Muscle of leg (tissue), 11 donors: Measurements from ENCODE around the gene PIGP. TPM values are rescaled to one million over a fixed set of nuclear protein-coding genes. Genes with fewer than 3 reads are reported as not detected.

Experiments used
- DNase-seq: peaks from one replicate; pipeline ENCODE4 v3.0.0; 2013
- H3K27ac ChIP-seq: one replicate; pipeline ENCODE4 v1.5.1; 2013; ENCODE audit warnings: mild to moderate bottlenecking, low read length, control low read depth
- H3K27me3 ChIP-seq: one replicate; pipeline ENCODE4 v1.6.1; 2013; ENCODE audit warnings: low read length; ENCODE audit not compliant: control insufficient read depth, insufficient read depth
- H3K36me3 ChIP-seq: one replicate; pipeline ENCODE4 v1.6.1; 2013; ENCODE audit warnings: low read length; ENCODE audit not compliant: control insufficient read depth, insufficient read depth
- H3K4me1 ChIP-seq: one replicate; pipeline ENCODE4 v1.6.1; 2013; ENCODE audit warnings: low read length; ENCODE audit not compliant: control insufficient read depth, insufficient read depth
- H3K4me3 ChIP-seq: one replicate; pipeline ENCODE4 v1.5.1; 2013; ENCODE audit warnings: low read length, control low read depth
- H3K9me3 ChIP-seq: replicated peaks from 2 replicates; pipeline ENCODE4 v1.6.1; 2013; ENCODE audit warnings: low read depth, low read length; ENCODE audit not compliant: control insufficient read depth
- WGBS: methylation state at CpG from one replicate; pipeline ENCODE4 v1.1.5; 2013; ENCODE audit warnings: missing lambda C conversion rate; ENCODE audit not compliant: insufficient coverage; 5-methylcytosine and 5-hydroxymethylcytosine counted together
- polyA plus RNA-seq, 8 donors: library from polyadenylated mRNA; unstranded; fragments of 120-200 nt; gene quantifications; one replicate each; pipeline versions ENCODE4 v1.2.1 to v1.2.3, GENCODE V29; 2013; ENCODE audit warnings: inconsistent platforms in 1 of 8, low replicate concordance in 1 of 8; ENCODE audit not compliant: insufficient read length in 8 of 8, insufficient read depth in 1 of 8
- total RNA-seq: library from RNA; stranded (reverse); fragments of 120-200 nt; gene quantifications from one replicate; pipeline ENCODE4 v1.2.4, GENCODE V29; 2013

PIGP gene
- total and polyA plus RNA-seq, 9 donors = 17.7 to 36.7 (median 23.8) TPM

GRCh38 chr21:37065561-37066177 lies 7.2 kb downstream of the PIGP start:
- Histone ChIP-seq H3K9me3 (no peaks in the 10 kb centered on the region), H3K4me3 (no peak overlapping the region), H3K36me3 (peaks cover 13% of the 10 kb centered on the region), H3K27ac (no peak overlapping the region), H3K4me1 (peaks cover 4% of the 10 kb centered on the region), H3K27me3 (no peaks in the 10 kb centered on the region)
- WGBS = no CpG with 5 or more reads among the region's 9 CpGs
- no peak for DNase-seq

GRCh38 chr21:37064841-37065240 lies 8.0 kb downstream of the PIGP start:
- Histone ChIP-seq H3K36me3 (peaks cover 11% of the 10 kb centered on the region), H3K27ac (no peak overlapping the region), H3K9me3 (no peaks in the 10 kb centered on the region), H3K27me3 (no peaks in the 10 kb centered on the region), H3K4me3 (no peak overlapping the region), H3K4me1 (peaks cover 12% of the 10 kb centered on the region)
- DNase-seq = no peak

- Histone ChIP-seq H3K9me3 (no peaks in the 10 kb centered on the region), H3K36me3 (peaks cover 5% of the 10 kb centered on the region), H3K27ac (no peak overlapping the region), H3K4me1 (peaks cover 14% of the 10 kb centered on the region), H3K27me3 (no peaks in the 10 kb centered on the region), H3K4me3 (no peak overlapping the region)
- WGBS = no CpG with 5 or more reads among the region's 1 CpG
- no peak for DNase-seq
These were observed 9.4 kb downstream of the PIGP start for GRCh38 chr21:37063433-37063832.

GRCh38 chr21:37062593-37062935 lies 10.3 kb downstream of the PIGP start:
- 85% methylated on average over 4 of the region's 6 CpGs for WGBS
- no peak for DNase-seq
- H3K9me3 ChIP-seq = no peaks in the 10 kb centered on the region
- H3K4me3 ChIP-seq = no peak overlapping the region
- peaks cover 2% of the 10 kb centered on the region for H3K36me3 ChIP-seq
- H3K4me1 ChIP-seq = peaks cover 15% of the 10 kb centered on the region
- H3K27ac ChIP-seq = no peak overlapping the region
- no peaks in the 10 kb centered on the region for H3K27me3 ChIP-seq

GRCh38 chr21:37061926-37062592 lies 10.8 kb downstream of the PIGP start:
- no peak overlapping the region for H3K4me3 ChIP-seq
- WGBS = no CpG with 5 or more reads among the region's 7 CpGs
- no peak for DNase-seq
- H3K4me1 ChIP-seq = peaks cover 15% of the 10 kb centered on the region
- H3K27ac ChIP-seq = no peak overlapping the region
- no peaks in the 10 kb centered on the region for H3K9me3 ChIP-seq
- no peaks in the 10 kb centered on the region for H3K27me3 ChIP-seq
- peaks cover 2% of the 10 kb centered on the region for H3K36me3 ChIP-seq

GRCh38 chr21:37060296-37060695 lies 12.6 kb downstream of the PIGP start:
- WGBS = 57% methylated on average over 1 of the region's 1 CpG
- H3K27ac ChIP-seq = peak overlapping the region; percentile 88
- H3K4me3 ChIP-seq = no peak overlapping the region
- H3K4me1 ChIP-seq = peaks cover 15% of the 10 kb centered on the region
- peak; percentile 91 for DNase-seq
- no peaks in the 10 kb centered on the region for H3K27me3 ChIP-seq
- H3K36me3 ChIP-seq = peaks cover 2% of the 10 kb centered on the region
- no peaks in the 10 kb centered on the region for H3K9me3 ChIP-seq

- no peak overlapping the region for H3K4me3 ChIP-seq
- H3K27me3 ChIP-seq = no peaks in the 10 kb centered on the region
- peaks cover 15% of the 10 kb centered on the region for H3K4me1 ChIP-seq
- H3K27ac ChIP-seq = no peak overlapping the region
- DNase-seq = no peak
- WGBS = 55% methylated on average over 2 of the region's 5 CpGs
- H3K36me3 ChIP-seq = no peaks in the 10 kb centered on the region
- H3K9me3 ChIP-seq = no peaks in the 10 kb centered on the region
These were observed 13.7 kb downstream of the PIGP start for GRCh38 chr21:37059181-37059580.

GRCh38 chr21:37058261-37058660 lies 14.6 kb downstream of the PIGP start:
- WGBS = 100% methylated on average over 1 of the region's 2 CpGs
- no peak for DNase-seq

GRCh38 chr21:37057614-37058013 lies 15.3 kb downstream of the PIGP start:
- H3K4me1 ChIP-seq = peaks cover 15% of the 10 kb centered on the region
- no peak for DNase-seq
- 92% methylated on average over 5 of the region's 7 CpGs for WGBS
- H3K36me3 ChIP-seq = no peaks in the 10 kb centered on the region
- no peaks in the 10 kb centered on the region for H3K27me3 ChIP-seq
- H3K27ac ChIP-seq = no peak overlapping the region
- H3K4me3 ChIP-seq = no peak overlapping the region
- no peaks in the 10 kb centered on the region for H3K9me3 ChIP-seq

More at GRCh38 chr21:37058261-37058660, 14.6 kb downstream of the PIGP start:
- Histone ChIP-seq H3K36me3 (no peaks in the 10 kb centered on the region), H3K27ac (no peak overlapping the region), H3K27me3 (no peaks in the 10 kb centered on the region), H3K9me3 (no peaks in the 10 kb centered on the region), H3K4me1 (peaks cover 15% of the 10 kb centered on the region), H3K4me3 (no peak overlapping the region)

GRCh38 chr21:37055271-37055855 lies 17.5 kb downstream of the PIGP start:
- Histone ChIP-seq H3K36me3 (no peaks in the 10 kb centered on the region), H3K27me3 (no peaks in the 10 kb centered on the region), H3K4me1 (peaks cover 7% of the 10 kb centered on the region), H3K9me3 (no peaks in the 10 kb centered on the region), H3K27ac (no peak overlapping the region), H3K4me3 (no peak overlapping the region)
- no CpG with 5 or more reads among the region's 2 CpGs for WGBS
- no peak for DNase-seq
